ENCODE results near the gene DDX39B.
"Not testable (repeated sequence)": the region's sequence is repeated elsewhere in the genome, so short reads cannot be mapped to it uniquely, and the experiment has no call there.

DNA sequence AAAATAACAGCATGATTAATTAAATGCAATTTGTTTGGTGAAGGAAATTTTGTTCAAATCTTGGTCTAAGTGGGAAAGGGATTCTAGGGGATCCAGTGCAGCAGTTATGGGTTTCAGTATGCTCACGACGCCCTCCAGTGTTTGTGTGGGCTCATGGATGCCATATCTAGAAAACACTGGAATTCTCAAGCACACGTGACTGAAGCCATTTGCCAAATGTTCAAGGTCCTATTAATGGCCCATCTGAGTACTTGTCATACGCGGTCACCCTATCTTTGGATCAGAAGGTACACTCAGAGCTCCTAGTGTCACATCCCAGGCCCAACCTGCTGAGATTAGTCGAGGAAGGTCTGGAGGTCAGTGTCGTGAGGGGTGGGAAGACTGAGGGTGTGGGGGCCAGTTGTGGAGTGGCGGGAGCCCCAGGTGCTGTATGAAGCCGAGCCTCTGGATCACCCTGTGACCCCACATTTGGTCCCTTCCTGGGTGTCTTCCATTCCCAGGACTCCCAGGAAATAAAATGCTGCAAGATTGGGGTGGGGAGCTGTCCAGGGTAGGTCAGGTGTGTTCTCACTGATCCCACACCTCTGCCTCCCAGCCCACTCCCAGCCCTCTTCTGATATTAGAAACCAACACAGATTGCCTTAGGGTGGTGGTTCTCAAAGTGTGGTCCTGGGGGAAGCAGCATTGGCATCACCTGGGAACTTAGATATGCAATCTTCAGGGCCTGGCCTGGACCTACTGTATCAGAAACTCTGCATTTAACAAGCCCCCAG lies 55.6 kb downstream of the DDX39B start:
- TF ChIP-seq, protein P1, sequence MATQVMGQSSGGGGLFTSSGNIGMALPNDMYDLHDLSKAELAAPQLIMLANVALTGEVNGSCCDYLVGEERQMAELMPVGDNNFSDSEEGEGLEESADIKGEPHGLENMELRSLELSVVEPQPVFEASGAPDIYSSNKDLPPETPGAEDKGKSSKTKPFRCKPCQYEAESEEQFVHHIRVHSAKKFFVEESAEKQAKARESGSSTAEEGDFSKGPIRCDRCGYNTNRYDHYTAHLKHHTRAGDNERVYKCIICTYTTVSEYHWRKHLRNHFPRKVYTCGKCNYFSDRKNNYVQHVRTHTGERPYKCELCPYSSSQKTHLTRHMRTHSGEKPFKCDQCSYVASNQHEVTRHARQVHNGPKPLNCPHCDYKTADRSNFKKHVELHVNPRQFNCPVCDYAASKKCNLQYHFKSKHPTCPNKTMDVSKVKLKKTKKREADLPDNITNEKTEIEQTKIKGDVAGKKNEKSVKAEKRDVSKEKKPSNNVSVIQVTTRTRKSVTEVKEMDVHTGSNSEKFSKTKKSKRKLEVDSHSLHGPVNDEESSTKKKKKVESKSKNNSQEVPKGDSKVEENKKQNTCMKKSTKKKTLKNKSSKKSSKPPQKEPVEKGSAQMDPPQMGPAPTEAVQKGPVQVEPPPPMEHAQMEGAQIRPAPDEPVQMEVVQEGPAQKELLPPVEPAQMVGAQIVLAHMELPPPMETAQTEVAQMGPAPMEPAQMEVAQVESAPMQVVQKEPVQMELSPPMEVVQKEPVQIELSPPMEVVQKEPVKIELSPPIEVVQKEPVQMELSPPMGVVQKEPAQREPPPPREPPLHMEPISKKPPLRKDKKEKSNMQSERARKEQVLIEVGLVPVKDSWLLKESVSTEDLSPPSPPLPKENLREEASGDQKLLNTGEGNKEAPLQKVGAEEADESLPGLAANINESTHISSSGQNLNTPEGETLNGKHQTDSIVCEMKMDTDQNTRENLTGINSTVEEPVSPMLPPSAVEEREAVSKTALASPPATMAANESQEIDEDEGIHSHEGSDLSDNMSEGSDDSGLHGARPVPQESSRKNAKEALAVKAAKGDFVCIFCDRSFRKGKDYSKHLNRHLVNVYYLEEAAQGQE (tag by site-specific recombination; IDR thresholded peaks at IDR 0.05), result peak; percentile 71
- TF ChIP-seq RBAK (tag by site-specific recombination; IDR thresholded peaks at IDR 0.05); HOXD13 (CRISPR knock-in tag; IDR thresholded peaks at IDR 0.05; ENCODE audit: borderline replicate concordance); ZNF571 (tag by site-specific recombination; IDR thresholded peaks at IDR 0.05); ZBTB21 (tag by site-specific recombination; IDR thresholded peaks at IDR 0.05); ZSCAN16 (tag by site-specific recombination; IDR thresholded peaks at IDR 0.05); ZNF335 (tag by site-specific recombination; conservative IDR thresholded peaks at IDR 0.05); ZFP37 (tag by site-specific recombination; IDR thresholded peaks at IDR 0.05); ZNF274 (IDR thresholded peaks at IDR 0.05; ENCODE audit: low read length); ZNF274 (tag by site-specific recombination; IDR thresholded peaks at IDR 0.05; ENCODE audit: borderline replicate concordance); ZNF549 (tag by site-specific recombination; IDR thresholded peaks at IDR 0.05): not testable (repeated sequence)
- TF ChIP-seq, protein P2, sequence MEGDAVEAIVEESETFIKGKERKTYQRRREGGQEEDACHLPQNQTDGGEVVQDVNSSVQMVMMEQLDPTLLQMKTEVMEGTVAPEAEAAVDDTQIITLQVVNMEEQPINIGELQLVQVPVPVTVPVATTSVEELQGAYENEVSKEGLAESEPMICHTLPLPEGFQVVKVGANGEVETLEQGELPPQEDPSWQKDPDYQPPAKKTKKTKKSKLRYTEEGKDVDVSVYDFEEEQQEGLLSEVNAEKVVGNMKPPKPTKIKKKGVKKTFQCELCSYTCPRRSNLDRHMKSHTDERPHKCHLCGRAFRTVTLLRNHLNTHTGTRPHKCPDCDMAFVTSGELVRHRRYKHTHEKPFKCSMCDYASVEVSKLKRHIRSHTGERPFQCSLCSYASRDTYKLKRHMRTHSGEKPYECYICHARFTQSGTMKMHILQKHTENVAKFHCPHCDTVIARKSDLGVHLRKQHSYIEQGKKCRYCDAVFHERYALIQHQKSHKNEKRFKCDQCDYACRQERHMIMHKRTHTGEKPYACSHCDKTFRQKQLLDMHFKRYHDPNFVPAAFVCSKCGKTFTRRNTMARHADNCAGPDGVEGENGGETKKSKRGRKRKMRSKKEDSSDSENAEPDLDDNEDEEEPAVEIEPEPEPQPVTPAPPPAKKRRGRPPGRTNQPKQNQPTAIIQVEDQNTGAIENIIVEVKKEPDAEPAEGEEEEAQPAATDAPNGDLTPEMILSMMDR (tag by site-specific recombination; IDR thresholded peaks at IDR 0.05), result not testable (repeated sequence)
- TF ChIP-seq, protein P3, sequence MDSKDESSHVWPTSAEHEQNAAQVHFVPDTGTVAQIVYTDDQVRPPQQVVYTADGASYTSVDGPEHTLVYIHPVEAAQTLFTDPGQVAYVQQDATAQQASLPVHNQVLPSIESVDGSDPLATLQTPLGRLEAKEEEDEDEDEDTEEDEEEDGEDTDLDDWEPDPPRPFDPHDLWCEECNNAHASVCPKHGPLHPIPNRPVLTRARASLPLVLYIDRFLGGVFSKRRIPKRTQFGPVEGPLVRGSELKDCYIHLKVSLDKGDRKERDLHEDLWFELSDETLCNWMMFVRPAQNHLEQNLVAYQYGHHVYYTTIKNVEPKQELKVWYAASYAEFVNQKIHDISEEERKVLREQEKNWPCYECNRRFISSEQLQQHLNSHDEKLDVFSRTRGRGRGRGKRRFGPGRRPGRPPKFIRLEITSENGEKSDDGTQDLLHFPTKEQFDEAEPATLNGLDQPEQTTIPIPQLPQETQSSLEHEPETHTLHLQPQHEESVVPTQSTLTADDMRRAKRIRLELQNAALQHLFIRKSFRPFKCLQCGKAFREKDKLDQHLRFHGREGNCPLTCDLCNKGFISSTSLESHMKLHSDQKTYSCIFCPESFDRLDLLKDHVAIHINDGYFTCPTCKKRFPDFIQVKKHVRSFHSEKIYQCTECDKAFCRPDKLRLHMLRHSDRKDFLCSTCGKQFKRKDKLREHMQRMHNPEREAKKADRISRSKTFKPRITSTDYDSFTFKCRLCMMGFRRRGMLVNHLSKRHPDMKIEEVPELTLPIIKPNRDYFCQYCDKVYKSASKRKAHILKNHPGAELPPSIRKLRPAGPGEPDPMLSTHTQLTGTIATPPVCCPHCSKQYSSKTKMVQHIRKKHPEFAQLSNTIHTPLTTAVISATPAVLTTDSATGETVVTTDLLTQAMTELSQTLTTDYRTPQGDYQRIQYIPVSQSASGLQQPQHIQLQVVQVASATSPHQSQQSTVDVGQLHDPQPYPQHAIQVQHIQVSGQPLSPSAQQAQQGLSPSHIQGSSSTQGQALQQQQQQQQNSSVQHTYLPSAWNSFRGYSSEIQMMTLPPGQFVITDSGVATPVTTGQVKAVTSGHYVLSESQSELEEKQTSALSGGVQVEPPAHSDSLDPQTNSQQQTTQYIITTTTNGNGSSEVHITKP (tag by site-specific recombination; IDR thresholded peaks at IDR 0.05), result not testable (repeated sequence)
